ENCODE measurements around the gene PPFIA4.

PPFIA4 gene

DNA sequence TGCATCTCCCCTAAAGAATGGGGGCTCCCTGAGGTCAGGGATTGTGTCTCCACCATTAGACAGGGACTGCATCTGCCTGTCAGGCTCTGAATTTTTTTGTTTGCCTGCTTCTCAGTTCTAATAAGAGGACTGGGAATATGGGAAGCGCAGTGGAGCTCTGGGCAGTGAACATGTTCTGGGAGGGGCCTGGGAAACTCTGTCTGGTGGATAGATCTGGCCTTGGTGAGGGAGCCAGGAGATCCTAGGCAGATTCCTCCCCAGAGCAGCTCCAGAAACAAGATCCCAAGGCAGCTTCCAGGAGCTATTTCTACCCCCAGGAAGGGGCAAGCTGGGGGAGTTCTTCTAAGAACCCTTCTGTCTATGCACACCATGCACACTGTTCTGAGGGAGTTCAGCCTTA lies 72.2 kb downstream of the PPFIA4 start:
- no peak for DNase-seq (ENCODE audit: low read depth)
- TF ChIP-seq, protein P1, sequence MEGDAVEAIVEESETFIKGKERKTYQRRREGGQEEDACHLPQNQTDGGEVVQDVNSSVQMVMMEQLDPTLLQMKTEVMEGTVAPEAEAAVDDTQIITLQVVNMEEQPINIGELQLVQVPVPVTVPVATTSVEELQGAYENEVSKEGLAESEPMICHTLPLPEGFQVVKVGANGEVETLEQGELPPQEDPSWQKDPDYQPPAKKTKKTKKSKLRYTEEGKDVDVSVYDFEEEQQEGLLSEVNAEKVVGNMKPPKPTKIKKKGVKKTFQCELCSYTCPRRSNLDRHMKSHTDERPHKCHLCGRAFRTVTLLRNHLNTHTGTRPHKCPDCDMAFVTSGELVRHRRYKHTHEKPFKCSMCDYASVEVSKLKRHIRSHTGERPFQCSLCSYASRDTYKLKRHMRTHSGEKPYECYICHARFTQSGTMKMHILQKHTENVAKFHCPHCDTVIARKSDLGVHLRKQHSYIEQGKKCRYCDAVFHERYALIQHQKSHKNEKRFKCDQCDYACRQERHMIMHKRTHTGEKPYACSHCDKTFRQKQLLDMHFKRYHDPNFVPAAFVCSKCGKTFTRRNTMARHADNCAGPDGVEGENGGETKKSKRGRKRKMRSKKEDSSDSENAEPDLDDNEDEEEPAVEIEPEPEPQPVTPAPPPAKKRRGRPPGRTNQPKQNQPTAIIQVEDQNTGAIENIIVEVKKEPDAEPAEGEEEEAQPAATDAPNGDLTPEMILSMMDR (conservative IDR thresholded peaks at IDR 0.05; ENCODE audit: control insufficient read depth, insufficient read depth, low read depth, low read length), result no peak
- H3K4me3 ChIP-seq (ENCODE audit: control insufficient read depth, low read depth, low read length), result no peak overlapping the region

DNA sequence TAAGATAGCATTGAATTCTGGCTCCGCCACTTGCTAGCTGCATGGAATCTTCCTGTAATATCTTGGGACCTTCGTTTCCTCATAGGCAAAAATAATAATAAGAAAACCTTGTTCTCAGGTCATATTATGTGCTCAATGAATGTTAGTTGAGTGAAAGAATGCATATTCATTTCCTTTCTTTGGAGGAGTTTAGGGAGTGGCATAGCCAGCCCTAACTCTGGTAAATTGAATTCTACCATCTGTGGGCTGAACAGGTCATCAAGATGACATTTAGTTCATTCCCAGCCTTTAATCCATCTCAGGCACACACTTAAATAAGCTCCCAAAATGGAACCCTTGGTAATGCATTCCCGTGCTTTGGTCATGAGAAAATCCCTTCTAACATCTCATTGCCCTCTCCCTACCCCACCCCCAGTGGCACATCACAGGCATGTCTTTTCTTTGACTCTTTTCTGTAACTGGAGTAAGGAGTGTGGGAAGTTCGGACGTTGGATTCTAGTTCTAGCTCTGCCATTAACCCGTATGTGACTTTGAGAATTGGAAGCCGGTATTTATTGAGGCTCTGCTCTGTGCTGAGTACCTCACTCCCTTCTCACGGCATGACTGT lies 72.7 kb downstream of the PPFIA4 start:
- H3K4me3 ChIP-seq (ENCODE audit: control insufficient read depth, low read depth, low read length), result no peak overlapping the region
- TF ChIP-seq, protein P1 (conservative IDR thresholded peaks at IDR 0.05; ENCODE audit: control insufficient read depth, insufficient read depth, low read depth, low read length), result no peak
- no peak for DNase-seq (ENCODE audit: low read depth)

DNA sequence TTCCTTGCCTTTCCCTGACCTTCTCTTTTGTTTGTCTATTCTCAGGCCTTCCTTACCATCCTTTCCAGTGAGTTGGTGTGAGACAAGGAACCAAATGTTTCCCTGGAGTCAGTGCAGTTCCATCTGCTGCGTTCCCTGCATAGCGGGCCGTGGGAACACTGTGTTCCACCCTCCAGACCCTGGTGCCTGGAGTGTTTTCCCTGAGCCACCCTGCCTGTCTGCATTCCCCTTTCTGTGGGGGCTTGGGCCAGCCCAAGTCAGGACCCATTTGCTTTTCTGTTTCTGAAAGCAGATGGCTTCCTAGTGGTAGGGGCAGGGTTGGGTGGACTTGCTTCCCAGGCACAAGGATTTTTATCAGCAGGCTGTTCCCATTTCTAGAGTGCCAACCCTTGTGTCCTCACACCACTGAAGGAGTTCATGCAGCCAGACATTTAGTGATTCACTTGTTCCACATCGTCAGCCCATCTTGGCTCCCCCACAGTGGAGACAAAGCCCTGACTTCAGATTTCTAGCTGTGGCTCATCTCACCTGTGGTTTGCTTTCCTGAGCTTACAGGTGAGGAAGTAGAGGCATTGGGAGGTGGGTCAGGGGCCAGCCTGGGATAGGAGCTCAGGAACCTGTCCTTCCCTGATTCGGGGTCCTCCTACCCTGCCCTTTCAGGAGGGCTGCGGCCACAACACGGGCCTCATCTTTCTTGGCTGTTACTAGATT lies 73.7 kb downstream of the PPFIA4 start:
- no peak overlapping the region for H3K4me3 ChIP-seq (ENCODE audit: control insufficient read depth, low read depth, low read length)
- TF ChIP-seq, protein P1 (conservative IDR thresholded peaks at IDR 0.05; ENCODE audit: control insufficient read depth, insufficient read depth, low read depth, low read length), result no peak
- no peak for DNase-seq (ENCODE audit: low read depth)

DNA sequence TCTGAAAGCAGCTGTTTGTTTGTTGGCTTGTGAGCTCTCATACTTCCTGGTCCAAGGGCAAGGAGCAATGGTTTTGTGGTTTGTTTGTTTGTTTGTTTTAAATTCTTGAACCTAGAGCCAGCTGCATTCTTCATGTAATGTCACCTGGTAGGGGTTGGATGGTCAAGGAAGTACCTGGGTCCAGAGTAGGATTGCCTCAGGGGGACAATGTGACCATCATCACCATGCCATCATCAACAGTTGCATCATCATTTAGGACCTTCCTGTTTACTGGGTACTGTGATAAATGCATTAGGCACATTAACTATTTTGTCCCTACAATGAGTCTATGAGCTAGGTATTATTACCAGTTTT lies 74.2 kb downstream of the PPFIA4 start:
- DNase-seq (ENCODE audit: low read depth), result no peak
- no peak overlapping the region for H3K4me3 ChIP-seq (ENCODE audit: control insufficient read depth, low read depth, low read length)
- TF ChIP-seq, protein P1 (conservative IDR thresholded peaks at IDR 0.05; ENCODE audit: control insufficient read depth, insufficient read depth, low read depth, low read length), result no peak

DNA sequence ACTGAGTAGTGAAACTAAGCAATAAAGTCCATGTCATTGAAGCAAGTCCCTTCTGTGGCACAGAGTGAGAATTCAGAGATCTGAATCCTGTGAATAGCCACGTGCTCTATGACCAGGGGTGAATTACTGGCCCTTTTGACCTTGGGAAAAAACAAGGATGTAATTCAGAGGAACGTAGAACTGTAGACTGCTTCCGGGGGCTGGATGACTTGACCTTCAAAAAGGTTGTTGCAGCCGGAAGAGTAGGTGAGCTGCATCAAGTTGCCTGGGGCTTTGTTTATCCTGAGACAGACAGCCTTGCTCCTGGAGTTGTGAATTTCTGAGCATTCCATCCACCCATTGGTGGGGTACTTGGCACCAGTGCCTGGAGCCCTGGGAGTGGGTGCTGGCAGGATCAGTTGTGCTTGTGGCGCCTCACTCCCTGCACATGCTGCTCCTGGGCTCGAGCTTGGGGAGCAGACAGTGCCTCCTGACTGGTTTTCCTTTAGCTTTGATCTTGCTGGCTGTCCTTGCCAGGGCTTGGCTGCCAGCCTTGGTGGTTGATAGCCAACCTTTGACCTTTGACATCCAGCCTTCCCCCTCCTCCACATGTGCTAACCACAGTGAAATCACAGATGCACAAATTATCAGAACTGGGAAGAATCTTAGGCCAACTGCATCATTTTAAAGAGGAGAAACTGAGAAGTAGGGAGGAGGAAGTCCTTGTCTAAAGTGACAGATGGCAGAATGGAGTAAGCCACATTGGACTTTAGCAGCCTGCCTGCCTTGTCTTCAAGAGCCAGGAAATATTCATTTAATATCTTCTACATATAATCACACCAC lies 75.7 kb downstream of the PPFIA4 start:
- TF ChIP-seq, protein P1 (conservative IDR thresholded peaks at IDR 0.05; ENCODE audit: control insufficient read depth, insufficient read depth, low read depth, low read length), result no peak
- DNase-seq (ENCODE audit: low read depth), result no peak
- no peak overlapping the region for H3K4me3 ChIP-seq (ENCODE audit: control insufficient read depth, low read depth, low read length)

DNA sequence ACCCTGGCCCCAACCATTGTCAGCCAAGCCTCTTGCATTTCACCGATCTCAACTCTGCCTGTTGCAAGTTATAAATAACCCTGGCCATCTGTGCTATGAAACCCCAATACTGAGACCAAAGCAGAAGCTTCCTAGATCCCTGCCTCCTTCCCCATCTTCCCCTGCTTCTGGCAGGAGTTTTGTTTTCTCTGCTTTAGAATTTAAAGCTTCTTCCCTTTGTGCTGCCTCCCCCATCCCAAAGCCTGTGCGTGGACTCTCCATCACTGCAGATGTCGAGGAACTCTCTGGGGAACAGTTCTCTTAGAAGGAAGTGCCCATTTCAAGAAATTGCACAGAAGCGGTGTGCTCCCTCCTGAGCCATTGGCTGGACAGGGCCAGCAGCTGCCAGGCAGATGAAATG lies 76.9 kb downstream of the PPFIA4 start:
- H3K4me3 ChIP-seq (ENCODE audit: control insufficient read depth, low read depth, low read length), result no peak overlapping the region
- no peak for DNase-seq (ENCODE audit: low read depth)
- TF ChIP-seq, protein P1 (conservative IDR thresholded peaks at IDR 0.05; ENCODE audit: control insufficient read depth, insufficient read depth, low read depth, low read length), result no peak

All from fibroblast of mammary gland (primary cell).